ENCODE measurements around the gene MYO1G.

DNA sequence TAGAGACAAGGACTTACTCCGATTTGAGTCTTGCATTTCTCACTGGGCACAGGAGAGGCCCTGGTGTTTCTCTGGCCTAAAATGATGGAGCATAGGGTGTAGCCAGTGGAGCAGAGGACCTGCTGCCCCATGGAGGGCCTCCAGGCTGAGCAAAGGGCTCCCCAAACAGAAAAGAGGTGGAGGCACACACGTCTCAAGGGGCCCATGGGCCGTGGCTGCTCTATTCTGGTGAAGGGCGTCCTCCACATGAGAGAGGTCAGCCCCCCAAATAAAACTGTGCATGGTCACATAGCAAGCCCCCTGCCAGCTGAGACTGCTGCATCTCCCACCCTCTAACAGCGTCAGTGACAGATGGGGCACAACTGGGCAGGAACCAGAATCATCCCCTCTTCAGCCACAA lies 41.4 kb downstream of the MYO1G start:
- no peak for TF ChIP-seq CTCF (IDR thresholded peaks at IDR 0.05)
- TF ChIP-seq POLR2AphosphoS5 (IDR thresholded peaks at IDR 0.05): no peak
- no peak for TF ChIP-seq POLR2A (IDR thresholded peaks at IDR 0.05)
